Measurements from ENCODE around the gene CHM.
"Not testable (repeated sequence)": the region's sequence is repeated elsewhere in the genome, so short reads cannot be mapped to it uniquely, and the experiment has no call there.

The CHM gene

GRCh38 chrX:85994797-85995196, 52.6 kb downstream of the CHM start:
- no peak for DNase-seq

- DNase-seq, result no peak
Observed at GRCh38 chrX:85994228-85994627, 53.1 kb downstream of the CHM start.

- DNase-seq, result no peak
Observed at GRCh38 chrX:85993539-85994197, 53.7 kb downstream of the CHM start.

DNA sequence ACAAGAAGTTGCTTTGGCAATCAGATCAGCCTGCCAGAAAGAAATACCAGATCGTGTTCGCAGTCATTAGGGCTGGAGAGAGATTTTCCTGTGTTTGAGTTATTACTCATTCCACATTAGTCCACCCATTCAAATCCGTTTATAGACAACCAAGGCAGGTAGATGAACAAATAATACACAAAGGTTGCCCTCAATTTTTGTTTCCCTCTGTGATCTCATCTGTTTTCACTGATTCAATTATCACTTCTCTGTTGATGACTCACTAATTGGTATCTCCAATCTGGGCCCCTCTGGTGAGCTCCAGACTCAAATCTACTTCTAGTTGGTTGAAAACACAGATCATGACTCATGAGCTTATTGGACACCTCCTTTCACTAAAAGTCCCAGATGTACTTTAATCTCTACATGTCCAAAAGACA, 54.5 kb downstream of the CHM start:
- DNase-seq, result no peak

GRCh38 chrX:85988353-85988752, 59.0 kb downstream of the CHM start:
- no peak for DNase-seq

- DNase-seq, result no peak
Observed at GRCh38 chrX:85980286-85980685, 67.1 kb downstream of the CHM start.

DNA sequence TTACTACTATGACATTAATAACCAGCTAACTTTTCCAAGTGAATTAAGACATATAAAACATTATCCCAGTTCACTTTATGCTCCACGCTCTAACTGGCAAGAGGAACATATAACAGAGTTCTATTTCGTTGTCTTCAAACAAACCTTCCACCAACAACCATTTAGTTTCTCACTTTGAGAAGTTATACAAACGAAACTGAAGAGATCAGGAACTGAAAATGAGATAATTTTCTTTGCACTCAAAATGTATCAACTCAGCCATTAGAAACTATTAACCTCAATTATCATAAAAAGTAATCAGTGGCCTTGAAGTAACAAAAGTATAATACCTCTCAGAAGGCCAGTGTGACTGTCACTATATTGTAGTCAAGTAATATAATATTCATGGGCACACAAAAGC, 70.1 kb downstream of the CHM start:
- no peak for DNase-seq

DNA sequence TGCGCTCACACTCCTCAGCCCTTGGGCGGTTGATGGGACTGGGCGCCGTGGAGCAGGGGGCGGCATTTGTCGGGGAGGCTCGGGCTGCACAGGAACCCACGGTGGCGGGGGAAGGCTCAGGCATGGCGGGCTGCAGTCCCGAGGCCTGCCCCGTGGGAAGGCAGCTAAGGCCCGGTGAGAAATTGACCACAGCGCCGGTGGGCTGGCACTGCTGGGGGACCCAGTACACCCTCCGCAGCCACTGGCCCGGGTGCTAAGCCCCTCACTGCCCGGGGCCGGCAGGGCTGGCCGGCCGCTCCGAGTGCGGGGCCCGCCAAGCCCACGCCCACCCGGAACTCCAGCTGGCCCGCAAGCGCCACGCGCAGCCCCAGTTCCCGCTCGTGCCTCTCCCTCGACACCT, 75.0 kb downstream of the CHM start:
- DNase-seq, result not testable (repeated sequence)

DNA sequence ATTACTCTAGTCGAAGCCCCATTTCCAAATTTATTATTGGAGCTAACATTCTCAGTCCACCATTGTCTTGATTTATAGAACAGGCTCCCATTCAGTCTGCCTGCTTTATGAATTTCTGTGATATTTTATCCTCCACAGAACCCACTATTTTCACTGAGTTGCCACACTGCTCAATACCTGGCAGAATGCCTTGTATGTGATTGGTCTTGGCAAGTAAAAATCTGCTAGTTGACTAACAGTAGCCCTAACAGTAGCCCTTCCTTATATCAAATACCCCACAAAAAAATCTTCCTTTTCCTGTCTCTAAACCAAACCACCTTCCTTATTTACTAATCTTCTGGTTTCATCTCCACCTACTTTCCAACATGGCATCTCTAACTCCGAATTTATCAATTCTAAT, 82.6 kb downstream of the CHM start:
- DNase-seq, result no peak

DNA sequence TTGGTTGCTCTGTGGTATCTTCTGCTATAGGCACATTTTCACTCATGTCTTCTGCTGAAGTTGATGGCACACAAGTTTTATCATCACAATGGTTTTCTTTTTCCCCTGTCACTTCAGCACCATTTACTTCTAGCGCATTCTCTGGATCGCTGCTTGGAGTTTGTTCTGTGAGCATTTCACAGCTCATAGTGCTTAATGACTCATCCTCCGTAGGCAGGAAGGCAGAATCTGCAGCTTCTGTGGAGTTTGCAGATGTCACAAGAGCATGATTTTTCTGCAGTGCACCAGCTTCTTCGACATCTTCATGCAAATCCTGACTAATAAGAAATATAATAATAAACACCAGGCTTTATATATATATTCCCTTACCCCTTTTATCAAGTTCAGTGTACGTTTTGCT, 83.6 kb downstream of the CHM start:
- peak in 1 of 2 donors; percentile 5 for DNase-seq

- no peak for DNase-seq
Observed at GRCh38 chrX:85955510-85955909, 91.8 kb downstream of the CHM start.

- DNase-seq, result not testable (repeated sequence)
Observed at GRCh38 chrX:85944751-85945150, 102.6 kb downstream of the CHM start.

DNA sequence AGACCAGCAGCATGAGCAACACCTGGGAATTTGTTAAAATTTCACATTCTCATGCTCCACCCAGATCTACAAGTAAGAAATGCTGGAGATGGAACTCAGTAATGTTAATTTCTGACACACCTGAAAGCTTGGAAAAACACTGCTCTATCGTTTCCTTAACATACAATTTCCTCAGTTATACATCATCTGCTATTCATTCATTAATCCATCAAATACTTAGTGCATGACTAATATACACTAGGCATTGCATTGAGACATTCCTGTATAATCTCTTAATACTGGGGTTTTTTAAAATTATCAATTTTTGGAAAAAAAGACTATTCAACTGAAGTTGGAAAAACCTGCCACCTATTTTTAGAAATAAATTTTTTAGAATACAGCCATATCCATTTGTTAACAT, 106.1 kb downstream of the CHM start:
- DNase-seq, result no peak

- DNase-seq, result not testable (repeated sequence)
Observed at GRCh38 chrX:85939942-85940341, 107.4 kb downstream of the CHM start.

DNA sequence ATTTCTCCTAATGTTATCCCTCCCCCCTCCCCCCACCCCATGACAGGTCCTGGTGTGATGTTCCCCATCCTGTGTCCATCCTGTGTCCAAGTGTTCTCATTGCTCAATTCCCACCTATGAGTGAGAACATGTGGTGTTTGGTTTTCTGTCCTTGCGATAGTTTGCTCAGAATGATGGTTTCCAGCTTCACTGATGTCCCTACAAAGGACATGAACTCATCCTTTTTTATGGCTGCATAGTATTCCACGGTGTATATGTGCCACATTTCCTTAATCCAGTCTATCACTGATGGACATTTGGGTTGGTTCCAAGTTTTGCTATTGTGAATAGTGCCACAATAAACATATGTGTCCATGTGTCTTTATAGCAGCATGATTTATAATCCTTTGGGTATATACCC, 113.0 kb downstream of the CHM start:
- not testable (repeated sequence) for DNase-seq

- DNase-seq, result no peak
Observed at GRCh38 chrX:85930099-85930498, 117.3 kb downstream of the CHM start.

GRCh38 chrX:85928606-85929005, 118.8 kb downstream of the CHM start:
- no peak for DNase-seq

- no peak for DNase-seq
Observed at GRCh38 chrX:85927740-85928139, 119.6 kb downstream of the CHM start.

GRCh38 chrX:85922821-85923220, 124.5 kb downstream of the CHM start:
- no peak for DNase-seq

- DNase-seq, result not testable (repeated sequence)
Observed at GRCh38 chrX:85916656-85917280, 130.6 kb downstream of the CHM start.

- no peak for DNase-seq
Observed at GRCh38 chrX:85914431-85914830, 132.9 kb downstream of the CHM start.

GRCh38 chrX:85907316-85907715, 140.0 kb downstream of the CHM start:
- no peak for DNase-seq

DNA sequence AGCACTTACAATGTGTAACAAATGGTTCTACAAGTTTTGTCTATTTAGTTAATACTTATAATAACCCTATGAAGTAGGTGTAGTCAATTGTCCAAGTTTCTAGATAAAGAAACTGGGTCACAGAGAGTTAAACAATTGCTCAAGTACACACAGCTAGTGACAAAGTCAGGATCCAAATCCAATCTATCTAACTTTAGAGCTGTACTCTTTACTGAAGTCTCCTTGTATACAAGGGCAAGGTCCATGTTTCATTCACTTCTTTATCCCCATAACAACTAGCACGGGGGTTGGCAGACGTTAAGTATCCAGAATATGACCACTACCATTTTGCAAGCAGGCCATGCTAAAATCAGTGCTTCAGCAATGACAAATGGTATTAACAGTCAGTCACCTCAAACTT, 141.0 kb downstream of the CHM start:
- DNase-seq, result no peak

- peak in 1 of 2 donors; percentile 28 for DNase-seq
Observed at GRCh38 chrX:85905851-85906250, 141.5 kb downstream of the CHM start.

Measured in hippocampal formation (tissue), 2 donors.